GM18519 (cell line): ENCODE measurements around the gene TSSK3.
"Not testable (repeated sequence)": the region's sequence is repeated elsewhere in the genome, so short reads cannot be mapped to it uniquely, and the experiment has no call there.

Experiments used
- ATAC-seq: cut with Tn5 transposase; IDR thresholded peaks from one replicate; pipeline ENCODE4 v1.9.1; 2021; ENCODE audit warnings: mild to moderate bottlenecking, moderate library complexity; ENCODE audit not compliant: unreplicated experiment, low FRiP score

Gene TSSK3

DNA sequence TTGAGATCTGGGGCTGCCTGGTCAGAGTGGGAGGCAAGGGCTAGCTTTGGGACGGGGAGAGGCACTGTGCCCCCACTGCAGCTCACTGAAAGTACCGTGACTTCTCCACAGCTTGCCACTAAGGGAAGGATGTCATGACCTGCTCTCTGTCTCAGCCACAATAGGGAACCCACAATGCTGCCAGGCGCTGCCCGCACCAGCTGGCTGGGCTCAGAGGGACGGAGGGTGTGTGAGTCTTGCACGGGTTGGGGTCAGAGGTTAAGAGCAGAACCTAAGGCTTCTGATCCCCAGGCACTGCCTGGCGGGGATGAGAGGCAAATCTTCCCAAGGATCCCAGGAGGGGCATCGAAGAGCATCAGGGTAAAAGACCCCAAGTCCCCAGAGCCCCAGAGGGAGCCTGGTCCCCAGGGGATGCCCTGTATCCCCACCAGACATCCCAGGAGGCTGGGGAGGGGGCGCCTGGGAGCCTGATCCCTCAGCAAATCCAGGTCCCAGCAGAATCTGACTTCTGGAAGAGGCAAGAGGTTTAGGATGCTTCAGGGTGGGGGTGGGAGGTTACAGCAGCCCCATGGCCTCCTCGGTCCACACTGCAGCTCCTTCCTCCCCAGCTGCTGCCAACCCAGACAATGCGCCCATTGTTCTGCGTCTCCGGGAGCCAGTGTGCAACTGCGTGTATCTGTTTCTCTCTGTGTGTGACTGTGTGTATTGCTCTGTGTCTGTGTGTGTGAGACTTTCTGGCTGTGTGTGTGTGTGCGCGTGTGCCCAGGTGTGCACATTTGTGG lies 24.3 kb upstream of the TSSK3 start:
- ATAC-seq: no peak

DNA sequence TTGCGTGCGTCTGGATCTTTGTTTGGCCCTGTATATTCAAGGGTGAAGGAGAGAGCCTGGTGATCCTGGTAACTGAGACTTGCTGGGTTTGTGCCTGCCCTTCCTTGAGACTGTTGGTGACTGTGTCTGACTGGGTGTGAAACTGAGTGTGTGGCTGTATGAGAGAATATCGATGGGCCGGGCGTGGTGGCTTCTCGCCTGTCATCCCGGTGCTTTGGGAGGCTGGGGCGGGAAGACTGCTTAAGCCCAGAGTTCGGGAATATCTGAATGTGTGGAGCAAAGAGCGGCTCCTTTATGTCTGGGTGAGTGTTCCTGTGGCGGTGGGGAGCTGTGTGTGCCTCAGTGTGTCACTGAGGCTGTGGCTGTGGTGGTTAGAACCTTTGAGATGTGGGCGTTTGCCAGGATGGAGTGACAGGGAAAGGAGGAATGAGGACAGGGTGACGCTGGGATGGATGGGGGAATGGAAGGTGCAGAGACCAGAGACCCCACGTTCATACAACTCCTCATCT lies 23.6 kb upstream of the TSSK3 start:
- ATAC-seq: no peak

- no peak for ATAC-seq
Measured at GRCh38 chr1:32339363-32339978, 22.9 kb upstream of the TSSK3 start.

DNA sequence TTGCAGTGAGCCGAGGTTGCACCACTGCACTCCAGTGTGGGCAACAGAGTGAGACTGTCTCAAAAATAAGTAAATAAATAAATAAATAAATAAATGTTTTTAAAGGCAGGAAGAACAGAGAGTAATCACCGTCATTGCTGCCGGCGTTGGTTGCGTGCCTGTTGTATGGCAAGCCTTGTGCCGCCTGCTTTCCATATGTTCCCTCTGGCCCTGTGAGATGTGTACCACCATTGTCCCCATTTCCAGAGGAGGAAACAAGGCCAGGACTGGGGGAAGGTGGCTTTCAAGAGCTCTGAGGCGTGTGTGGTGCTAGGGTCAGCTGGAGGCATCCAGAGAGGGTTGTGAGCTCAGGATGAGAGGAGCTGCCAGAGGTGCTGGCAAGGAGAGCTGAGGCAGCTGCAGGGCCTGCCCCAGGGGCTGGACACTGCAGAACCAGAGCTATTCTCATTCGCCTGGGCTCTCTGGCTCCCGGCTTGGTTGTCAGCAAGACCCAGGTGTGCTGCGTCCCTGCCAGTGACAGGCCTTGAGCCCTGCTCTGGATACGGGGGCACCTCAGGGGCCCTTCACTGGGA lies 21.1 kb upstream of the TSSK3 start:
- no peak for ATAC-seq

DNA sequence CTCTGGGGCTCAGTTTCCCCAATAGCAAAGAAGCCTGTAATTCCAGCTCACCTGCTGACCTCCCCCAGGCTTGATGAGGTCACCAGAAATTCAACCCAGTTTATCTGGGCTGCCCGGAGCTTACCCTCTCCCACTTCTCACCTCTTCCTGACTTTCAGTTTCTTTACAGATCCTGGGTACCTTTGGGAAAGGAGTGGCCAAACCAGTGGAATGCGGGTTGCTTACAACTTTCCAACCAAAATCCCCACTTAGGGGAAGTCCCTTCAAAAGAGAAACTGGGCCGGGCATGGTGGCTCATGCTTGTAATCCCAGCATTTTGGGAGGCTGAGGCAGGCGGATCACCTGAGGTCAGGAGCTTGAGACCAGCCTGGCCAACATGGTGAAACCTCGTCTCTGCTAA lies 20.4 kb upstream of the TSSK3 start:
- no peak for ATAC-seq

- no peak for ATAC-seq
Measured at GRCh38 chr1:32342704-32343103, 19.6 kb upstream of the TSSK3 start.

DNA sequence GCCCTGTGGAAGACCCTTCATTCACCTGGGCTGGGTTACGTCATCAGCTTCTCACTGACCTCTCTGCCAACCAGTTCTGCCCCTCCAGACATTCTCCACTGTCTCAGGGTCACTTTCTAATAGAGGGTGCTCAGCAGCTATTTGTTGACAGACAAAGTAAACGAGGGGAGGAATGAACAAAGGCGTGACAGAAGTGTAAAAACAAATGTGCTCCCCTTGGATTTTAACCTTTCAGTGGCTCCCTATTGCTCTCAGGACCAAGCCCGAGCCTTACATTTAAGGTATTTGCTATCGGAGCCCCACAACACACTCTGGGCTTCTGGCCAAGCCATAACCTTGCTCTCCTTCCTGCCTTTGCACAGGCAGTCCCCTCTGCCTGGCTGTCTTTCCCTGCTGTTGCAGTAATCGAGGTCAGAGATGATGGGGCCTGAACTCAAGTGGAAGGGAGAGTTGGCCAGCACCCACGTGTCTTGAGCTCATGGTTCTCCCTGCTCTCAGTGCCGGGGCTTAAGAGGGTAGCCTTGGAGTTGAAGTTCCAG lies 17.0 kb upstream of the TSSK3 start:
- no peak for ATAC-seq

GRCh38 chr1:32346532-32347157 lies 15.7 kb upstream of the TSSK3 start:
- ATAC-seq: no peak

GRCh38 chr1:32349211-32349708 lies 13.1 kb upstream of the TSSK3 start:
- ATAC-seq: no peak

DNA sequence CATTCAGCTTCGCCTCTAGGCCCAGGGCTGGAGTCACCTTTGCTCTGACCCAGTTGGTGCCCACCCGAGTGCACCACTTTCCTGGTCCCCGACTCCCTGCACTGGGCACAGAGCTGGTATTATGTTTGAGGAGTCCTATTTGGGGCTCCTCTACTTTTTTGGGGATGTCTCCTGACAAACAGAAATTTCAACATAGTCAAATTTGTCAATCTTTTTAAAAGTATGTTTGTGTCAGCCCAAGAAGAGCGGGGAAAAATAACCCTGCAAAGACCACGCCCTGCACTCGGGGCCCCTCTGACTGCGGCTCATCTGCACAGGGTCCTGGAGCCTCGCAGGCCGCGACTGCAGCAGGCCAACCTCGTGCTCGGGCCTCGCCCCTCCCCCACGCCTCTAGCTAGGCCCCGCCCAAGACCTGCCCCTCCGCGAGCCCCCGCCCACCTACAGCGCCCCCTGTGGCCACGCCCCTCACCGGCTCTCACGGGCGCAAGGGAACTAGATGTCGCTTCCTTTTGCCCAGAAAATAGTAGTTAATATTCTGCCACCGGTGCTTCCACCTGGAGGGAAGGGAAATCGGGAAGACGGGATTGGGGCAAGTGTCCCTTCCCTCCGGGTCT lies 11.4 kb upstream of the TSSK3 start:
- ATAC-seq: peak; percentile 10

DNA sequence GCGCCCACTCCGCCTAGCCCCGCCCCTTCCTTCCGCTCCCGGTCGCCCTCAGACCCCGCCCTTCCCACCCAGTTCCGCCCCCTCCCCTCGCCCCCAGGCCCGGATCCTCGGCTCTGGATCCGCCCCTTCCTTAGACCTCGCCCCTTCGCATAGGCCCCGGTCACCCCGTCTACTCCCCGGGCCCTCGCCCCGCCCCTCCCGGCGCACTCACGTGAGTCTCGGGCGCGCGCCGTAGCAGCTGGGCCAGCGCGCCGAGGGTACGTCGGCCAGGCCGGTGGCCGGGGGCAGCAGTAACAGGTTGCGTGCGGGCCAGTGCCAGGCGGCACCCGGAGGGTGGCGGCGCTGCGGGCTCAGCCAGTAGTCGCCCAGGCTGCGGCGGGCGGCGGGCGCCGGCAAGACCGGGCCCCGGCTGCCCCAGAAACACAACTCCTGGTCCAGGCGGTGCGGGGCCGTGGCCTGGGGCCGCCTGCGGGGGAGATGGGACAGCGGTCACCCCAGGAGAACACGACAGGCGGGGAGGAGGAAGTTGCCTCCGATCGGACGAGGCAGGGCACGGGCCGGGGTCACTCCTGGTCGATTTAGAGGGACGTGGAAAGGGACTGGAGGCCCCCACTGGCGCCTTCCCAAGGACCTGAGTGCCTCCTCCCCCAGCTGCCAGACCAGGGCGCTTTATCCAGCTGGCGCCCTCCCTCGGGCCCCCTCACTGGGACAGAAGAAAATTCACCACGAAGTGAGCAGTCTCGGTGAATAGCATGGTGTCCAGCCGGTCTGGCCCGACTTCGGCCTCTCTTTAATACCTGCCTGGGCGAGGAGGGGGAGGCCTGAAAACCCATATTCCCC lies 10.7 kb upstream of the TSSK3 start:
- peak; percentile 61 for ATAC-seq

DNA sequence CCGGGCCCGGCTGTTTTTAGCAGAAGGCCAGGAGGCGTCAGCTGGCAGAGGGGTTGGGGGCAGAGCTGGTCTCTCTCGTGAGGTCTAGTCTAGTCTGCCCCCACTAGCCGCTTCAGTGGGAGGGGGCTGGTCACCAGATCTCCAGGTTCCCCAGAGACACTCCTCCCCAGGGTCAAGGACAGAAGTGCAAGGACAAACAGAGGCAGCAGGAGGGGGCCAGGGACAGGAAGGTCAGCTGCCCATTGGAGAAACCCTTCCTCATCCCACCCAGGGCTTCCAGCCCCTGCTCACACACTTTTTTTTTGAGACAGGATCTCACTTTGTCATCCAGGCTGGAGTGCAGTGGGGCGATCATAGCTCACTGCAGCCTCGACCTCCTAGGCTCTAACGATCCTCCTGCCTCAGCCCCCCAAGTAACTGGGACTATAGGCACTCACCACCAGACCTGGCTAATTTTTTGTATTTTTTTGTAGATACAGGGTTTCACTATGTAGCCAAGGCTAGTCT lies 10.0 kb upstream of the TSSK3 start:
- ATAC-seq: no peak

GRCh38 chr1:32352831-32353383 lies 9.4 kb upstream of the TSSK3 start:
- no peak for ATAC-seq

DNA sequence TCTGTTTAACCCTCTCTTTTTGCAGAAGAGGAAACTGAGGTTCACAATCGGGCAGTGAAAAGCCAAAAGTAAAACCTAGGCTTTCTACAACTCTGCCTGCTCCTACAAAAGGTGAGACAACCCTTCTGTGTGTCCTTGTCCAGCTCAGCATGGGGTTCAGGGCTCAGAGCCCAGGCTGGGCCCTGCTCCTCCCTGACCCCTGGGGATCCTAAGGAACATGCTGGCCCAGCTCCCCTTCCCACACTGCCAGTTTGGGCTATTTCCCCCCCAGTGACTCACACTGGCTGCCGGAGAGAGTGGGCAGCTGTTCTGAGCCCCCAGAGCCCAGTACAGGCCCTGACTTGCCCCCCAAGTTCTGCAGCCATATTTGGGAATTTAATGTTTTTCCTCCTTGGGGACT lies 8.9 kb upstream of the TSSK3 start:
- ATAC-seq: no peak

GRCh38 chr1:32353886-32354570 lies 8.3 kb upstream of the TSSK3 start:
- no peak for ATAC-seq

DNA sequence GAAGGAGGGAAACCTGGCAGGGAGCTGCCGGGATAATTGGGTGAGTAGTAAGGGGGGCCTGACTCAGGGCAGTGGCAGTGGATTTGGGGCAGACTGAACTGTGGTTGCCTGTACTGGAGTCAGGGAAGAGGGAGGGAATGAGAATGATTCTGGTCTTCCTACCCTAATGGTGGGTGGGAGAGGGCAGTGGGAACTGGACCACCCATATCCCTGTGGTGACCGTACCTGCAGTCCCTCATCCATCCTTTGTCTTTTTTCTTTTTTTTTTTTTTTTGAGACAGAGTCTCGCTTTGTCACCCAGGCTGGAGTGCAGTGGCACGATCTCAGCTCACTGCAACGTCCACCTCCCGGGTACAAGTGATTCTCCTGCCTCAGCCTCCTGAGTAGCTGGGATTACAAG lies 6.6 kb upstream of the TSSK3 start:
- not testable (repeated sequence) for ATAC-seq

DNA sequence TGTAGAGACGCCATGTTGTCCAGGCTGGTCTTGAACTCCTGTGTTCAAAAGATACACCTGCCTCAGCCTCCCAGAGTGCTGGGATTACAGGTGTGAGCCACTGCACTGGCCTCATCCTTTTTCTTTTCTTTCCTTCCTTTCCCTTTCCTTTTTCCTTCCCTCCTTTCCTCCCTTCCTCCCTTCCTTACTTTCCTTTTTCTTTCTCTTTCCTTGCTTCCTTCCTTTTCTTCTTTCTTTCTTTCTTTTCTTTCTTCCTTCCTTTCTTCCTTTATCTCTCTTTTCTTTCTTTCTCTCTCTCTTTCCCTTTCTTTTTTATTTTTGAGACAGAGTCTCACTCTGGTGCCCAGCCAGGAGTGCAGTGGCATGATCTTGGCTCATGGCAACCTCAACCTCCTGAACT lies 5.9 kb upstream of the TSSK3 start:
- ATAC-seq: no peak

GRCh38 chr1:32357614-32358013 lies 4.7 kb upstream of the TSSK3 start:
- ATAC-seq: no peak
